HepG2 (cell line): ENCODE data around the gene RAD54L2. TPM values are rescaled to one million over a fixed set of nuclear protein-coding genes. Genes with fewer than 3 reads are reported as not detected.
"Not testable (repeated sequence)": the region's sequence is repeated elsewhere in the genome, so short reads cannot be mapped to it uniquely, and the experiment has no call there.

Experiments
- ATAC-seq: fragments of 200-7000 bp; cut with Tn5 transposase; 3 replicates; pipeline ENCODE4 v1.9.1; 2020; ENCODE audit warnings: mild to moderate bottlenecking, moderate library complexity
- BruUV-seq: library from RNA; stranded (reverse); fragments of 400-500 nt; replicated peaks from 2 replicates; lab custom pipeline; 2021; lab: Mats Ljungman, UMichigan
- CTCF ChIA-PET: fragments of 300-600 bp; formaldehyde crosslinking; extraction: SDS; loops from one replicate; lab custom pipeline; 2021; ENCODE audit warnings: low total read pairs, inconsistent platforms, low intra/inter-chr PET ratio; lab: Yijun Ruan, JAX
- POLR2A ChIA-PET: fragments of 350-600 bp; sonication (Branson Sonifier 250); formaldehyde crosslinking; loops from one replicate; lab custom pipeline; 2020; ENCODE audit warnings: antibody characterized with exemption, inconsistent platforms; lab: Yijun Ruan, JAX
- DNase-seq: peaks from one replicate; pipeline ENCODE4 v3.0.0-alpha.2; 2015; ENCODE audit warnings: low spot score
- FAIRE-seq: peaks from 3 replicates; lab custom pipeline; 2011; peaks lifted over from hg19 to GRCh38; lab: Jason Lieb, UNC
- H2AFZ ChIP-seq: one replicate; pipeline ENCODE4 v1.6.1; 2011; ENCODE audit warnings: low read length, inconsistent platforms
- H3K27ac ChIP-seq: fragments of 300-600 bp; 3 replicates; pipeline ENCODE4 v1.8.0; 2011; ENCODE audit warnings: mixed run types, mild to moderate bottlenecking, mixed read lengths, low read length, inconsistent platforms; ENCODE audit not compliant: insufficient read depth; ENCODE audit errors: extremely low read length
- H3K27me3 ChIP-seq, 2 experiments: fragments of 200-600 bp in 1 of 2; 2 replicates in 1 of 2; 3 replicates in 1 of 2; pipeline versions ENCODE4 v1.6.0 to v1.8.0; 2011; ENCODE audit warnings: low read length in 2 of 2, mild to moderate bottlenecking in 2 of 2, moderate library complexity in 2 of 2, inconsistent platforms in 1 of 2; ENCODE audit not compliant: insufficient read depth in 2 of 2, control insufficient read depth in 1 of 2
- H3K36me3 ChIP-seq, 2 experiments: fragments of 200-600 bp in 1 of 2; replicated peaks in 1 of 2; 2 replicates in 1 of 2; 3 replicates in 1 of 2; pipeline versions ENCODE4 v1.5.1 to v1.8.0; 2011; ENCODE audit warnings: low read length in 2 of 2, inconsistent platforms in 1 of 2; ENCODE audit not compliant: insufficient read depth in 2 of 2, control insufficient read depth in 1 of 2
- H3K4me1 ChIP-seq: 2 replicates; pipeline ENCODE4 v1.5.1; 2012; ENCODE audit warnings: low read length, inconsistent platforms; ENCODE audit not compliant: insufficient read depth
- H3K4me2 ChIP-seq: 2 replicates; pipeline ENCODE4 v1.6.0; 2011; ENCODE audit warnings: low read depth, low read length, inconsistent platforms
- H3K4me3 ChIP-seq, 3 experiments: fragments of 200-600 bp in 1 of 3; sonication (generic), shearing (Covaris generic) in 1 of 3; replicated peaks in 1 of 3; 2 replicates each; pipeline ENCODE4 v1.5.1; 2011 to 2016; ENCODE audit warnings: low read length in 3 of 3, inconsistent platforms in 2 of 3, low read depth in 2 of 3, mild to moderate bottlenecking in 2 of 3, control low read depth in 1 of 3, mixed read lengths in 1 of 3; ENCODE audit not compliant: insufficient read depth in 1 of 3
- H3K79me2 ChIP-seq: one replicate; pipeline ENCODE4 v1.6.1; 2011; ENCODE audit warnings: low read length, inconsistent platforms; ENCODE audit not compliant: insufficient read depth
- H3K9ac ChIP-seq: 2 replicates; pipeline ENCODE4 v1.6.0; 2011; ENCODE audit warnings: mild to moderate bottlenecking, low read depth, low read length, inconsistent platforms; ENCODE audit not compliant: insufficient read depth
- H3K9me3 ChIP-seq: 2 replicates; pipeline ENCODE4 v1.5.1; 2012; ENCODE audit warnings: mild to moderate bottlenecking, low read length
- H4K20me1 ChIP-seq: 2 replicates; pipeline ENCODE4 v1.6.0; 2011; ENCODE audit warnings: inconsistent platforms, mild to moderate bottlenecking, low read length, moderate library complexity; ENCODE audit not compliant: insufficient read depth
- ARID5B ChIP-seq: IDR thresholded peaks from 2 replicates; pipeline ENCODE4 v1.4.0; 2020; ENCODE audit warnings: mild to moderate bottlenecking, missing genetic modification reagents
- BCL6 ChIP-seq: IDR thresholded peaks from 2 replicates; pipeline ENCODE4 v1.6.1; 2016; ENCODE audit warnings: missing genetic modification reagents, missing compliant biosample characterization
- ESRRA ChIP-seq: sonication (generic); formaldehyde crosslinking; IDR thresholded peaks from 2 replicates; pipeline ENCODE4 v1.5.1; 2020; ENCODE audit warnings: mild to moderate bottlenecking, low read depth, missing genetic modification reagents
- GATAD2A ChIP-seq: IDR thresholded peaks from 2 replicates; pipeline ENCODE4 v1.6.1; 2016
- HDAC1 ChIP-seq: sonication (generic); formaldehyde crosslinking; IDR thresholded peaks from 2 replicates; pipeline ENCODE4 v1.5.1; 2020; ENCODE audit warnings: mild to moderate bottlenecking, missing genetic modification reagents
- HDAC2 ChIP-seq: sonication (generic); formaldehyde crosslinking; IDR thresholded peaks from 2 replicates; pipeline ENCODE4 v1.4.0; 2020; ENCODE audit warnings: missing genetic modification reagents
- NR2C2 ChIP-seq: sonication (generic); formaldehyde crosslinking; IDR thresholded peaks from 2 replicates; pipeline ENCODE4 v1.4.0; 2020; ENCODE audit warnings: missing genetic modification reagents, mild to moderate bottlenecking, moderate library complexity, borderline replicate concordance
- PHF21A ChIP-seq: sonication (generic); formaldehyde crosslinking; IDR thresholded peaks from 2 replicates; pipeline ENCODE4 v1.5.0; 2020; ENCODE audit warnings: mild to moderate bottlenecking, missing genetic modification reagents
- SOX5 ChIP-seq: IDR thresholded peaks from 2 replicates; pipeline ENCODE4 v1.6.1; 2016; ENCODE audit warnings: borderline replicate concordance
- UBTF ChIP-seq: sonication (generic); formaldehyde crosslinking; IDR thresholded peaks from 2 replicates; pipeline ENCODE4 v1.4.0; 2020; ENCODE audit warnings: mild to moderate bottlenecking, missing genetic modification reagents
- ZMYM2 ChIP-seq: sonication (generic); formaldehyde crosslinking; IDR thresholded peaks from 2 replicates; pipeline ENCODE4 v1.8.0; 2022; ENCODE audit warnings: mild to moderate bottlenecking, missing genetic modification reagents
- ZNF441 ChIP-seq: sonication (generic); formaldehyde crosslinking; IDR thresholded peaks from 2 replicates; pipeline ENCODE4 v1.7.0; 2021; ENCODE audit warnings: missing genetic modification reagents, borderline replicate concordance
- WGBS: methylation state at CpG from one replicate; pipeline ENCODE4 v1.1.6; 2017; ENCODE audit warnings: low lambda C conversion rate; 5-methylcytosine and 5-hydroxymethylcytosine counted together
- in situ Hi-C: cut with HindIII; loops from 2 replicates; pipeline ENCODE4 v1.10.0; 2017; ENCODE audit warnings: low pct_unique_long_range_greater_than_20kb; ENCODE audit not compliant: extremely low pct_ligation_motif_present
- intact Hi-C: fragments of 100-400 bp; cut with micrococcal nuclease; formaldehyde crosslinking; loops from one replicate; pipeline ENCODE4 v1.10.0; 2022; ENCODE audit not compliant: unreplicated experiment
- polyA plus RNA-seq, 8 experiments: library from polyadenylated mRNA; depleted of rRNA in 3 of 8; stranded (reverse) in 7 of 8; unstranded in 1 of 8; fragments of >200 nt; fragmentation: Illumina TruSeq in 4 of 8; extraction: Trizol in 4 of 8; gene quantifications; 2 replicates each; pipeline versions ENCODE4 v1.2.1 to v1.2.3, GENCODE V29; 2011 to 2016; ENCODE audit warnings: low read depth in 4 of 8, missing spikeins in 1 of 8, mixed read lengths in 1 of 8; ENCODE audit not compliant: insufficient read depth in 1 of 8
- total RNA-seq, 5 experiments: library from RNA; depleted of rRNA; stranded (reverse); fragments of >200 nt; fragmentation: Illumina TruSeq; extraction: Trizol; gene quantifications; 2 replicates each; pipeline ENCODE4 v1.2.3, GENCODE V29; 2016; ENCODE audit warnings: low read depth in 1 of 5
- TF ChIP-seq, protein P1 (sequence below): sonication (generic); formaldehyde crosslinking; IDR thresholded peaks from 2 replicates; pipeline ENCODE4 v1.4.0; 2020; ENCODE audit warnings: mild to moderate bottlenecking, missing genetic modification reagents
- TF ChIP-seq, protein P2 (sequence below): sonication (generic); formaldehyde crosslinking; IDR thresholded peaks from 2 replicates; pipeline ENCODE4 v1.4.0; 2020; ENCODE audit warnings: missing genetic modification reagents

RAD54L2 gene
- total and polyA plus RNA-seq, 2 of the 13 experiments (the other 11 are each of a cell fraction or from before 2014, with no cell fraction given), result 5.5 to 14.8 TPM

DNA sequence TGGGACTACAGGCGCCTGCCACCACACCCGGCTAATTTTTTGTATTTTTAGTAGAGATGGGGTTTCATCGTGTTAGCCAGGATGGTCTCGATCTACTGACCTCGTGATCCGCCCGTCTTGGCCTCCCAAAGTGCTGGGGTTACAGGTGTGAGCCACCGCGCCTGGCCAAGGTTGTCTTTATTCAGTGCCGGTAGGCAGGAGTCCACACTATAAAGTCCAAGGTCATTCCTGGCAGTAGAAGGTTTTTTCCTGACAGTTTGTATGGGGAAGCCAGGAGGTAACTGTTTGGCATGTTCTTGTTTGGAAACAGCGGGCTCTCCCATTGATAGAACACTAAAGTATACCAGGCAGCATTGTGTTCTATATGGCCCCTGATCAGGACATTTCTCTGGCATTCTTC, 4.1 kb downstream of the RAD54L2 start:
- POLR2A ChIA-PET, BruUV-seq, ATAC-seq: not testable (repeated sequence)
- peak; percentile 69 for TF ChIP-seq BCL6
- TF ChIP-seq SOX5 (CRISPR knock-in tag), result peak; percentile 43; the same call in 1 of the 2 replicates
- peak; percentile 73 for TF ChIP-seq ARID5B (CRISPR knock-in tag)
- peak; percentile 68 for TF ChIP-seq GATAD2A (CRISPR knock-in tag)
- peak; percentile 57; the same call in 1 of the 2 replicates for TF ChIP-seq HDAC1 (CRISPR knock-in tag)
- peak; percentile 98 for TF ChIP-seq ZMYM2 (CRISPR knock-in tag)
- 0 out of 2 replicates have a peak, but pooled peaks have one; percentile 40 for TF ChIP-seq ZNF441
- TF ChIP-seq NR2C2, result peak; percentile 34; the same call in 1 of the 2 replicates
- peak; percentile 86; the same call in 1 of the 2 replicates for TF ChIP-seq ESRRA (CRISPR knock-in tag)
- 0 out of 2 replicates have a peak, but pooled peaks have one; percentile 15 for TF ChIP-seq UBTF (CRISPR knock-in tag)
- TF ChIP-seq PHF21A (CRISPR knock-in tag), result peak; percentile 48; the same call in 1 of the 2 replicates
- peak; percentile 67; the same call in 1 of the 2 replicates for TF ChIP-seq HDAC2 (CRISPR knock-in tag)
- TF ChIP-seq, protein P1, sequence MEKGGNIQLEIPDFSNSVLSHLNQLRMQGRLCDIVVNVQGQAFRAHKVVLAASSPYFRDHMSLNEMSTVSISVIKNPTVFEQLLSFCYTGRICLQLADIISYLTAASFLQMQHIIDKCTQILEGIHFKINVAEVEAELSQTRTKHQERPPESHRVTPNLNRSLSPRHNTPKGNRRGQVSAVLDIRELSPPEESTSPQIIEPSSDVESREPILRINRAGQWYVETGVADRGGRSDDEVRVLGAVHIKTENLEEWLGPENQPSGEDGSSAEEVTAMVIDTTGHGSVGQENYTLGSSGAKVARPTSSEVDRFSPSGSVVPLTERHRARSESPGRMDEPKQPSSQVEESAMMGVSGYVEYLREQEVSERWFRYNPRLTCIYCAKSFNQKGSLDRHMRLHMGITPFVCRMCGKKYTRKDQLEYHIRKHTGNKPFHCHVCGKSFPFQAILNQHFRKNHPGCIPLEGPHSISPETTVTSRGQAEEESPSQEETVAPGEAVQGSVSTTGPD (CRISPR knock-in tag), result peak; percentile 84; the same call in 1 of the 2 replicates
- TF ChIP-seq, protein P2, sequence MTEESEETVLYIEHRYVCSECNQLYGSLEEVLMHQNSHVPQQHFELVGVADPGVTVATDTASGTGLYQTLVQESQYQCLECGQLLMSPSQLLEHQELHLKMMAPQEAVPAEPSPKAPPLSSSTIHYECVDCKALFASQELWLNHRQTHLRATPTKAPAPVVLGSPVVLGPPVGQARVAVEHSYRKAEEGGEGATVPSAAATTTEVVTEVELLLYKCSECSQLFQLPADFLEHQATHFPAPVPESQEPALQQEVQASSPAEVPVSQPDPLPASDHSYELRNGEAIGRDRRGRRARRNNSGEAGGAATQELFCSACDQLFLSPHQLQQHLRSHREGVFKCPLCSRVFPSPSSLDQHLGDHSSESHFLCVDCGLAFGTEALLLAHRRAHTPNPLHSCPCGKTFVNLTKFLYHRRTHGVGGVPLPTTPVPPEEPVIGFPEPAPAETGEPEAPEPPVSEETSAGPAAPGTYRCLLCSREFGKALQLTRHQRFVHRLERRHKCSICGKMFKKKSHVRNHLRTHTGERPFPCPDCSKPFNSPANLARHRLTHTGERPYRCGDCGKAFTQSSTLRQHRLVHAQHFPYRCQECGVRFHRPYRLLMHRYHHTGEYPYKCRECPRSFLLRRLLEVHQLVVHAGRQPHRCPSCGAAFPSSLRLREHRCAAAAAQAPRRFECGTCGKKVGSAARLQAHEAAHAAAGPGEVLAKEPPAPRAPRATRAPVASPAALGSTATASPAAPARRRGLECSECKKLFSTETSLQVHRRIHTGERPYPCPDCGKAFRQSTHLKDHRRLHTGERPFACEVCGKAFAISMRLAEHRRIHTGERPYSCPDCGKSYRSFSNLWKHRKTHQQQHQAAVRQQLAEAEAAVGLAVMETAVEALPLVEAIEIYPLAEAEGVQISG (CRISPR knock-in tag), result 0 out of 2 replicates have a peak, but pooled peaks have one; percentile 18

More for the DNA sequence above, 4.1 kb downstream of the RAD54L2 start:
- intact Hi-C loops, CTCF ChIA-PET, in situ Hi-C loops, H3K36me3 ChIP-seq, H3K4me2 ChIP-seq, H3K4me3 ChIP-seq, H3K9me3 ChIP-seq, H3K27me3 ChIP-seq, H2AFZ ChIP-seq, H4K20me1 ChIP-seq, H3K9ac ChIP-seq, FAIRE-seq: not testable (repeated sequence)
- WGBS, result 77% methylated on average over 11 of the region's 11 CpGs
- peaks cover 48% of the 10 kb centered on the region for H3K79me2 ChIP-seq
- peaks cover 42% of the 10 kb centered on the region for H3K4me1 ChIP-seq
- peak overlapping the region; percentile 24 for H3K27ac ChIP-seq
- peak; percentile 63 for DNase-seq
